HepG2 (cell line): ENCODE data around the gene SERINC5. TPM values are rescaled to one million over a fixed set of nuclear protein-coding genes. Genes with fewer than 3 reads are reported as not detected.

Experiments used
- ATF7 ChIP-seq, 2 experiments: fragments of 450-650 bp in 1 of 2; sonication (generic) in 1 of 2; formaldehyde crosslinking in 1 of 2; IDR thresholded peaks; 2 replicates each; pipeline versions ENCODE4 v1.4.0 to v1.6.1; 2016 to 2020; ENCODE audit warnings: antibody characterized with exemption in 1 of 2, mild to moderate bottlenecking in 1 of 2, missing genetic modification reagents in 1 of 2
- EP300 ChIP-seq, 3 experiments: sonication (generic) in 1 of 3; formaldehyde crosslinking in 1 of 3; IDR thresholded peaks; 2 replicates each; pipeline versions ENCODE4 v1.5.1 to v1.6.1; 2011 to 2020; ENCODE audit warnings: low read depth in 2 of 3, low read length in 2 of 3, borderline replicate concordance in 1 of 3, improper control_type of control experiment in 1 of 3, mild to moderate bottlenecking in 1 of 3, missing genetic modification reagents in 1 of 3, moderate library complexity in 1 of 3
- FOXA3 ChIP-seq: IDR thresholded peaks from 2 replicates; pipeline ENCODE4 v1.6.1; 2016; ENCODE audit warnings: missing genetic modification reagents, missing compliant biosample characterization
- HDAC2 ChIP-seq: sonication (generic); formaldehyde crosslinking; IDR thresholded peaks from 2 replicates; pipeline ENCODE4 v1.4.0; 2020; ENCODE audit warnings: missing genetic modification reagents
- HOXA3 ChIP-seq: sonication (generic); formaldehyde crosslinking; IDR thresholded peaks from 2 replicates; pipeline ENCODE4 v1.5.0; 2020; ENCODE audit warnings: missing genetic modification reagents
- HOXD1 ChIP-seq: sonication (generic); formaldehyde crosslinking; IDR thresholded peaks from 2 replicates; pipeline ENCODE4 v1.5.0; 2020; ENCODE audit warnings: missing genetic modification reagents
- IKZF5 ChIP-seq: IDR thresholded peaks from 2 replicates; pipeline ENCODE4 v1.6.1; 2018; ENCODE audit warnings: missing genetic modification reagents, mild to moderate bottlenecking, missing compliant biosample characterization
- PHF5A ChIP-seq: IDR thresholded peaks from one replicate; pipeline ENCODE4 v1.6.1; 2018; ENCODE audit warnings: low read depth, missing genetic modification reagents; ENCODE audit not compliant: unreplicated experiment
- TBX2 ChIP-seq: sonication (generic); formaldehyde crosslinking; IDR thresholded peaks from 2 replicates; pipeline ENCODE4 v1.5.0; 2020; ENCODE audit warnings: missing genetic modification reagents, mild to moderate bottlenecking, borderline replicate concordance
- TEAD2 ChIP-seq: sonication (generic); formaldehyde crosslinking; IDR thresholded peaks from 2 replicates; pipeline ENCODE4 v1.9.0; 2021; ENCODE audit warnings: missing genetic modification reagents
- THRA ChIP-seq: sonication (generic); formaldehyde crosslinking; IDR thresholded peaks from 2 replicates; pipeline ENCODE4 v1.4.0; 2020; ENCODE audit warnings: missing genetic modification reagents, borderline replicate concordance
- ZEB1 ChIP-seq: IDR thresholded peaks from 2 replicates; pipeline ENCODE4 v1.6.1; 2012; ENCODE audit warnings: mild to moderate bottlenecking, low read depth, inconsistent platforms; ENCODE audit not compliant: insufficient replicate concordance
- ZFP1 ChIP-seq: IDR thresholded peaks from 2 replicates; pipeline ENCODE4 v1.6.1; 2016
- ZNF12 ChIP-seq: sonication (generic); formaldehyde crosslinking; IDR thresholded peaks from 2 replicates; pipeline ENCODE4 v1.5.0; 2020; ENCODE audit warnings: missing genetic modification reagents
- ZNF296 ChIP-seq: sonication (generic); formaldehyde crosslinking; conservative IDR thresholded peaks from 2 replicates; pipeline ENCODE4 v1.5.0; 2020; ENCODE audit warnings: mild to moderate bottlenecking, missing genetic modification reagents
- ZNF335 ChIP-seq: sonication (generic); formaldehyde crosslinking; IDR thresholded peaks from 2 replicates; pipeline ENCODE4 v1.4.0; 2020; ENCODE audit warnings: missing genetic modification reagents
- ZNF580 ChIP-seq: IDR thresholded peaks from 2 replicates; pipeline ENCODE4 v1.6.1; 2016; ENCODE audit warnings: low read depth, borderline replicate concordance
- ZNF878 ChIP-seq: sonication (generic); formaldehyde crosslinking; IDR thresholded peaks from 2 replicates; pipeline ENCODE4 v1.8.1; 2023; ENCODE audit warnings: mild to moderate bottlenecking, missing genetic modification reagents, moderate library complexity
- ZSCAN31 ChIP-seq: sonication (generic); formaldehyde crosslinking; IDR thresholded peaks from 2 replicates; pipeline ENCODE4 v1.5.0; 2020; ENCODE audit warnings: low read depth, mild to moderate bottlenecking, missing genetic modification reagents
- polyA plus RNA-seq, 8 experiments: library from polyadenylated mRNA; depleted of rRNA in 3 of 8; stranded (reverse) in 7 of 8; unstranded in 1 of 8; fragments of >200 nt; fragmentation: Illumina TruSeq in 4 of 8; extraction: Trizol in 4 of 8; gene quantifications; 2 replicates each; pipeline versions ENCODE4 v1.2.1 to v1.2.3, GENCODE V29; 2011 to 2016; ENCODE audit warnings: low read depth in 4 of 8, missing spikeins in 1 of 8, mixed read lengths in 1 of 8; ENCODE audit not compliant: insufficient read depth in 1 of 8
- total RNA-seq, 5 experiments: library from RNA; depleted of rRNA; stranded (reverse); fragments of >200 nt; fragmentation: Illumina TruSeq; extraction: Trizol; gene quantifications; 2 replicates each; pipeline ENCODE4 v1.2.3, GENCODE V29; 2016; ENCODE audit warnings: low read depth in 1 of 5
- TF ChIP-seq, protein P1 (sequence below): IDR thresholded peaks from 2 replicates; pipeline ENCODE4 v1.6.1; 2016
- TF ChIP-seq, protein P2 (sequence below): sonication (generic); formaldehyde crosslinking; IDR thresholded peaks from 2 replicates; pipeline ENCODE4 v1.4.0; 2020; ENCODE audit warnings: mild to moderate bottlenecking, low read depth, missing genetic modification reagents
- TF ChIP-seq, protein P3 (sequence below), 2 experiments: fragments of 450-650 bp in 1 of 2; sonication (generic) in 1 of 2; formaldehyde crosslinking; IDR thresholded peaks; 2 replicates each; pipeline versions ENCODE4 v1.5.0 to v1.8.0; 2020 to 2022; ENCODE audit warnings: mild to moderate bottlenecking in 1 of 2, missing genetic modification reagents in 1 of 2

The SERINC5 gene
- total and polyA plus RNA-seq, 2 of the 13 experiments (the other 11 are each of a cell fraction or from before 2014, with no cell fraction given) = 17.3 to 22.8 TPM

DNA sequence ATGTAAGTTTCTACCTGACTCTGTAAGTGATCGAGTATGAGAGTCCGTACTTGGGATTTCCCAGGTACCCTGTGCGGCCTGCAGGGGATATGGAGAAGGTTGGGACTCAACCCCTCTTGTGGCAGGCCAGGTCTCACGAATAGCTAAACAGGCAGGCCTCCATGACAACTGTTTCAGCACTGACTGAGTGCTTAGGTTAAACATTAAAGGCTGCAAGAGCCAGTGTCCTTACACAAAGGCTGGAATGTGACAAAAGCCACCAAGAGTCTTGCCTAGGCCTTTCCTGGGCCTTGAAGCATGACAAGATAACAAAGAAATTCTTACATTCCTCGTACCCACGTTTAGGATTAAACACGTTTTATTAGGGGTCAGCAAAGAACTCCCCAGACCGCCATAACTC is 162.1 kb downstream of the SERINC5 start (continued):
- TF ChIP-seq ATF7 (IDR thresholded peaks at IDR 0.05) (no peak), ATF7 (CRISPR knock-in tag; IDR thresholded peaks at IDR 0.05) (0 out of 2 replicates have a peak, but pooled peaks have one; percentile 24), ZFP1 (CRISPR knock-in tag) (peak; percentile 21; the same call in 1 of the 2 replicates), TEAD2 (no peak), HDAC2 (peak; percentile 57), ZNF878 (CRISPR knock-in tag) (0 out of 2 replicates have a peak, but pooled peaks have one; percentile 70), HOXA3 (CRISPR knock-in tag) (no peak; the same call in 1 of the 2 replicates), ZNF12 (CRISPR knock-in tag) (peak; percentile 73; the same call in 1 of the 2 replicates), PHF5A (peak; percentile 38), THRA (peak; percentile 49; the same call in 1 of the 2 replicates), ZSCAN31 (CRISPR knock-in tag) (peak; percentile 65; the same call in 1 of the 2 replicates), FOXA3 (0 out of 2 replicates have a peak, but pooled peaks have one; percentile 8), ZNF580 (CRISPR knock-in tag) (peak; percentile 48; the same call in 1 of the 2 replicates), TBX2 (peak; percentile 57; the same call in 1 of the 2 replicates), ZEB1 (peak; percentile 49), ZNF335 (CRISPR knock-in tag) (no peak), HOXD1 (no peak), EP300 (IDR thresholded peaks at IDR 0.05; ENCODE audit: low read depth in 2 of 2, low read length in 2 of 2) (peak in 1 of 2 experiments; percentile 17; a peak in 1 of 4 replicates), EP300 (CRISPR knock-in tag; IDR thresholded peaks at IDR 0.05; ENCODE audit: borderline replicate concordance) (no peak), IKZF5 (CRISPR knock-in tag) (0 out of 2 replicates have a peak, but pooled peaks have one; percentile 16), ZNF296 (CRISPR knock-in tag) (no peak)
- TF ChIP-seq, protein P1, sequence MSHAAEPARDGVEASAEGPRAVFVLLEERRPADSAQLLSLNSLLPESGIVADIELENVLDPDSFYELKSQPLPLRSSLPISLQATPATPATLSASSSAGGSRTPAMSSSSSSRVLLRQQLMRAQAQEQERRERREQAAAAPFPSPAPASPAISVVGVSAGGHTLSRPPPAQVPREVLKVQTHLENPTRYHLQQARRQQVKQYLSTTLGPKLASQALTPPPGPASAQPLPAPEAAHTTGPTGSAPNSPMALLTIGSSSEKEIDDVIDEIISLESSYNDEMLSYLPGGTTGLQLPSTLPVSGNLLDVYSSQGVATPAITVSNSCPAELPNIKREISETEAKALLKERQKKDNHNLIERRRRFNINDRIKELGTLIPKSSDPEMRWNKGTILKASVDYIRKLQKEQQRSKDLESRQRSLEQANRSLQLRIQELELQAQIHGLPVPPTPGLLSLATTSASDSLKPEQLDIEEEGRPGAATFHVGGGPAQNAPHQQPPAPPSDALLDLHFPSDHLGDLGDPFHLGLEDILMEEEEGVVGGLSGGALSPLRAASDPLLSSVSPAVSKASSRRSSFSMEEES (CRISPR knock-in tag) = 0 out of 2 replicates have a peak, but pooled peaks have one; percentile 3
- TF ChIP-seq, protein P2, sequence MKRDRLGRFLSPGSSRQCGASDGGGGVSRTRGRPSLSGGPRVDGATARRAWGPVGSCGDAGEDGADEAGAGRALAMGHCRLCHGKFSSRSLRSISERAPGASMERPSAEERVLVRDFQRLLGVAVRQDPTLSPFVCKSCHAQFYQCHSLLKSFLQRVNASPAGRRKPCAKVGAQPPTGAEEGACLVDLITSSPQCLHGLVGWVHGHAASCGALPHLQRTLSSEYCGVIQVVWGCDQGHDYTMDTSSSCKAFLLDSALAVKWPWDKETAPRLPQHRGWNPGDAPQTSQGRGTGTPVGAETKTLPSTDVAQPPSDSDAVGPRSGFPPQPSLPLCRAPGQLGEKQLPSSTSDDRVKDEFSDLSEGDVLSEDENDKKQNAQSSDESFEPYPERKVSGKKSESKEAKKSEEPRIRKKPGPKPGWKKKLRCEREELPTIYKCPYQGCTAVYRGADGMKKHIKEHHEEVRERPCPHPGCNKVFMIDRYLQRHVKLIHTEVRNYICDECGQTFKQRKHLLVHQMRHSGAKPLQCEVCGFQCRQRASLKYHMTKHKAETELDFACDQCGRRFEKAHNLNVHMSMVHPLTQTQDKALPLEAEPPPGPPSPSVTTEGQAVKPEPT (CRISPR knock-in tag) = peak; percentile 51; the same call in 1 of the 2 replicates
- TF ChIP-seq, protein P3, sequence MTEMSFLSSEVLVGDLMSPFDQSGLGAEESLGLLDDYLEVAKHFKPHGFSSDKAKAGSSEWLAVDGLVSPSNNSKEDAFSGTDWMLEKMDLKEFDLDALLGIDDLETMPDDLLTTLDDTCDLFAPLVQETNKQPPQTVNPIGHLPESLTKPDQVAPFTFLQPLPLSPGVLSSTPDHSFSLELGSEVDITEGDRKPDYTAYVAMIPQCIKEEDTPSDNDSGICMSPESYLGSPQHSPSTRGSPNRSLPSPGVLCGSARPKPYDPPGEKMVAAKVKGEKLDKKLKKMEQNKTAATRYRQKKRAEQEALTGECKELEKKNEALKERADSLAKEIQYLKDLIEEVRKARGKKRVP (CRISPR knock-in tag; IDR thresholded peaks at IDR 0.05) = no peak
